HEK293T (cell line): ENCODE results near the gene PPP1CC.

ENCODE experiments used
- BHLHE40 ChIP-seq: fragments of 450-650 bp; IDR thresholded peaks from 2 replicates; pipeline ENCODE4 v1.6.1; 2016; ENCODE audit warnings: mild to moderate bottlenecking, moderate library complexity, borderline replicate concordance
- FOXK2 ChIP-seq: fragments of 450-650 bp; IDR thresholded peaks from 2 replicates; pipeline ENCODE4 v1.6.1; 2016; ENCODE audit warnings: mild to moderate bottlenecking
- FOXM1 ChIP-seq: fragments of 450-650 bp; IDR thresholded peaks from 2 replicates; pipeline ENCODE4 v1.6.1; 2017; ENCODE audit warnings: mild to moderate bottlenecking, borderline replicate concordance
- L3MBTL2 ChIP-seq: fragments of 450-650 bp; conservative IDR thresholded peaks from 2 replicates; pipeline ENCODE4 v1.6.1; 2016; ENCODE audit warnings: mild to moderate bottlenecking
- NFRKB ChIP-seq: fragments of 450-650 bp; IDR thresholded peaks from 2 replicates; pipeline ENCODE4 v1.6.1; 2016; ENCODE audit warnings: mild to moderate bottlenecking, moderate library complexity
- SP1 ChIP-seq: fragments of 450-650 bp; IDR thresholded peaks from 2 replicates; pipeline ENCODE4 v1.6.1; 2017
- ZNF384 ChIP-seq: fragments of 450-650 bp; IDR thresholded peaks from 2 replicates; pipeline ENCODE4 v1.6.1; 2016

DNA sequence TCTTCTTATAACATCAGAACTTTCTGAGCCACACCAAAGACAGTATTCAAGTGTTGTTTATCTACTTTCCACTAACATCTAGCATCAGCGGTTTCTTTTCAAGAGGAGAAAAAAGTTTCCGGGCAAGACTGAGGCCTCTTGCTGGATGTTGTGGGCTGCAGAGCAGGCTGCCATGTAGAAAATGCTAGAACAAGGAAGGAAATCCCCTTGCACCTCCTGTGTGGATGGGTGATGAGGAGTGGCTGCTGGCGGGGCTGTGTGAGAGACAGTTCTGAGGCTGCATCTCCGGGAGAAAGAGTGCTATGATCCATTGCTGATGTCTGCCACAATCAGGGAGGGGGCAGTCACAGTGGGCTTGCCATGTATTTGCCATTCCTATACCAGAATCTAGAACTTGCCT, 37.8 kb upstream of the PPP1CC start:
- TF ChIP-seq SP1 (no peak), NFRKB (no peak), FOXM1 (no peak), BHLHE40 (no peak), FOXK2 (no peak), ZNF384 (no peak), L3MBTL2 (no peak)
